ENCODE measurements around the gene ATP1A3. TPM values are rescaled to one million over a fixed set of nuclear protein-coding genes. Genes with fewer than 3 reads are reported as not detected.

ATP1A3 gene
- total RNA-seq, 2 experiments from 2014 or later: 5.5 to 5.9 TPM

GRCh38 chr19:41977916-41978315, 16.1 kb downstream of the ATP1A3 start:
- intact Hi-C loops (cut with micrococcal nuclease): no loop called here
- H3K27me3 Mint-ChIP-seq: no peaks in the 10 kb centered on the region
- H3K36me3 Mint-ChIP-seq (ENCODE audit: low read depth): peaks cover 4% of the 10 kb centered on the region
- ChIA-PET POLR2A (no interaction called here), CTCF (no interaction called here)
- no peak overlapping the region for H3K4me3 Mint-ChIP-seq
- ATAC-seq: no peak
- no peak overlapping the region for H3K27ac Mint-ChIP-seq
- H3K4me1 Mint-ChIP-seq (ENCODE audit: low read depth): no peaks in the 10 kb centered on the region
- TF ChIP-seq CTCF (IDR thresholded peaks at IDR 0.05): no peak
- no peak for DNase-seq
- no peaks in the 10 kb centered on the region for H3K9me3 Mint-ChIP-seq

DNA sequence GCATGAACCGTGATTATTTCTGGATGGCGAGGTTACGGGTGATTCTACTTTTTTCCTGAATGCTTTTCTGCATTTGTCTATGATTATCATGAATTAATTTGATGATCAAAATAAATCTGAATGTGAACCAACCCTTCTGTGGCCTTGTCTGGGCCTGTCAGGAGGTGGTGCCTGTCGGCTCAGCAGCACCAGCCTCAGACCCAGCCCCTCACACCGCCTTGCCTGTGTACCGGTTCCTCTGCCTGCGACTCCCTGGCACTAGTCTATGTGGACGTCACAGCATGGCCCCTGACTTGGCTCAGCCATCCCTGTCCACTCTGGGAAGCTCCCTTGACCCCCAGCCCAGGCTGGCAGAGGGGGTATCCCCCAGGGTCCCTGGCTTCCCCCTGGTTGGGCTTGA, 19.4 kb downstream of the ATP1A3 start:
- Mint-ChIP-seq H3K27me3 (no peaks in the 10 kb centered on the region), H3K4me1 (ENCODE audit: low read depth) (no peaks in the 10 kb centered on the region), H3K27ac (no peak overlapping the region), H3K9me3 (no peaks in the 10 kb centered on the region), H3K36me3 (ENCODE audit: low read depth) (peaks cover 3% of the 10 kb centered on the region), H3K4me3 (no peak overlapping the region)
- ChIA-PET CTCF (no interaction called here), POLR2A (no interaction called here)
- no peak for TF ChIP-seq CTCF (IDR thresholded peaks at IDR 0.05)
- ATAC-seq (no peak), DNase-seq (no peak)
- intact Hi-C loops (cut with micrococcal nuclease): no loop called here

GRCh38 chr19:41971363-41971762, 22.7 kb downstream of the ATP1A3 start:
- POLR2A ChIA-PET: no interaction called here
- intact Hi-C loops (cut with micrococcal nuclease): no loop called here
- Mint-ChIP-seq H3K27ac (no peak overlapping the region), H3K4me1 (ENCODE audit: low read depth) (no peaks in the 10 kb centered on the region), H3K4me3 (no peak overlapping the region), H3K36me3 (ENCODE audit: low read depth) (peaks cover 1% of the 10 kb centered on the region), H3K9me3 (no peaks in the 10 kb centered on the region), H3K27me3 (no peaks in the 10 kb centered on the region)
- TF ChIP-seq CTCF (IDR thresholded peaks at IDR 0.05): no peak
- no peak for DNase-seq
- ATAC-seq: no peak
- CTCF ChIA-PET: interaction anchor here (1.4 kb wide), 1 partner anchor 64 kb away, joined by 3 read pairs; no protein-coding TSS in a partner anchor

- H3K27me3 Mint-ChIP-seq: no peaks in the 10 kb centered on the region
- ChIA-PET CTCF (no interaction called here), POLR2A (no interaction called here)
- peaks cover 3% of the 10 kb centered on the region for H3K4me1 Mint-ChIP-seq (ENCODE audit: low read depth)
- no peak for DNase-seq
- no peak for TF ChIP-seq CTCF (IDR thresholded peaks at IDR 0.05)
- no peaks in the 10 kb centered on the region for H3K9me3 Mint-ChIP-seq
- H3K4me3 Mint-ChIP-seq: no peak overlapping the region
- intact Hi-C loops (cut with micrococcal nuclease): no loop called here
- peaks cover 1% of the 10 kb centered on the region for H3K36me3 Mint-ChIP-seq (ENCODE audit: low read depth)
- H3K27ac Mint-ChIP-seq: no peak overlapping the region
- no peak for ATAC-seq
These were observed 24.1 kb downstream of the ATP1A3 start for GRCh38 chr19:41969772-41970458.

DNA sequence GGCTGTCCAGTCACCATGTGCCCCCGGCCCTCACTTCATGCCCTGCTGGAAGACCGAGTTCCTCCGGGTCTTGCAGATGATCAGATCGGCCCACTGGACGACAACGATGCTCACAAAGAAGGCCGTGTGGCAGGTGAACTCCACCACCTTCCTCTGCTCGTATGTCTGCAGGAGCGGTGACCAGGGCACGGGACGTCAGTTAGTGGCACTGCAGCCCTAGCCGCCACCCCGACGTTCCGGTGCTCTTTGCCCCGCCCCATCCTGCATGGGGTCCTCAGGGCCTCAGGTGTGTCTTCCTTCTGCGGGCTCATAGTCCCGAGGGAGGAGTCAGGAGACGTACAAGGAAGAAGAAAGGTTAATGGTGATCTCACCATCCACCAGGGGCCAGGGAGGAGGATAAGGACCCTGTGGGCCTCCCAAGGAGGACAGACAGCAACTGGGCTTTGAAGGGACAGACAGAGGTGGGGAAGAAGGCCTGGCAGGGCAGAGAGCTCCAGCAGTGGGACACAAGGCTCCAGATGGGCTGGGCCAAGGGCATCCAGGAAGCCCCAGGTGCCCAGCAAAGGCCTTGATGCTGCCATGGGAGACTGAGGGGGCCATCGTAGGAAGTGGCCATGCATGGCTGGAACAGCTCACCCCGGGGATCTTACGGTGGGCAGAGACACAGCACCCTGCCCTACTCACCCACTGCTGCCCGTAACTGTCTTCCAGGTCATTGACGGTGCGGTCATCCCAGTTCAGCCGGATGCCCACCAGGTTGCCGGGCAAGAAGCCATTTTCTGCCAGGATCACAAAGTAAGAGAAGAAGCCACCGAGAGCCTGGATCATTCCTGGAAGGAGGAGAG, 25.1 kb downstream of the ATP1A3 start:
- ChIA-PET CTCF (interaction anchor here (0.7 to 0.9 kb wide), 2 partner anchors 66 to 134 kb away, joined by 3 read pairs; no protein-coding TSS in a partner anchor), POLR2A (no interaction called here)
- H3K9me3 Mint-ChIP-seq: no peaks in the 10 kb centered on the region
- H3K27me3 Mint-ChIP-seq: no peaks in the 10 kb centered on the region
- peaks cover 1% of the 10 kb centered on the region for H3K36me3 Mint-ChIP-seq (ENCODE audit: low read depth)
- ATAC-seq (no peak), DNase-seq (no peak)
- no peak for TF ChIP-seq CTCF (IDR thresholded peaks at IDR 0.05)
- no peak overlapping the region for H3K4me3 Mint-ChIP-seq
- no peak overlapping the region for H3K27ac Mint-ChIP-seq
- peaks cover 3% of the 10 kb centered on the region for H3K4me1 Mint-ChIP-seq (ENCODE audit: low read depth)
- intact Hi-C loops (cut with micrococcal nuclease): no loop called here

Measured in activated CD8-positive, alpha-beta T cell treated with anti-CD3 and anti-CD28 coated beads for 36 hours (primary cell).